ENCODE measurements around the gene ATP12A.

DNA sequence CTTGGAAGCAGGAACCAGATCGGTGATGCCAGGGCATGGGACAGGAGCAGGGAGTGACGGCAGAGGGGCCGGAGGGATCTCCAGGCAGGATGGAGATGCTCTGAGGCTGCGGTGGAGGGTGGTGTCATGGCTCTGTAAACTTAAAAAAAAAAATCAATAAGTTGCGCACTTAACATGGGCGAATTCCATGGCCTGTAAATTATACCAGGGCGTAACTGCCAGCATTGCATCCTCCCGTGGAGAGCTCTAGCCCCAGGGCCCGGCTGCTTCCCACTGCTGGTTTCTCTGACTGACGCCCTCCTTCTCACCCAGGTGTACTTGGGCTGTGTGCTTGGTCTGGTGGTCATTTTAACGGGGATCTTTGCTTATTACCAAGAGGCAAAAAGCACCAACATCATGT is 8.7 kb downstream of the ATP12A start:
- TF ChIP-seq CHD2 (IDR thresholded peaks at IDR 0.05; ENCODE audit: low read length) (no peak), E2F6 (IDR thresholded peaks at IDR 0.05) (no peak), CTCF (IDR thresholded peaks at IDR 0.05; ENCODE audit: control extremely low read depth in 1 of 3, insufficient read depth in 1 of 3, low read depth in 1 of 3, low read length in 3 of 3) (no peak), SP2 (IDR thresholded peaks at IDR 0.05; ENCODE audit: low read length) (no peak), EZH2 (IDR thresholded peaks at IDR 0.05; ENCODE audit: low read depth, low read length, severe bottlenecking) (no peak), POLR2A (IDR thresholded peaks at IDR 0.05; ENCODE audit: control extremely low read depth in 1 of 2, low read depth in 2 of 2, low read length in 2 of 2) (no peak), JUN (IDR thresholded peaks at IDR 0.05; ENCODE audit: low read depth, low read length) (no peak), TAF1 (IDR thresholded peaks at IDR 0.05; ENCODE audit: low read depth, low read length) (no peak), ATF2 (IDR thresholded peaks at IDR 0.05; ENCODE audit: low read length) (no peak), YY1 (IDR thresholded peaks at IDR 0.05; ENCODE audit: low read depth, low read length) (no peak), PHF8 (conservative IDR thresholded peaks at IDR 0.05; ENCODE audit: low read depth, low read length) (no peak), JUND (IDR thresholded peaks at IDR 0.05; ENCODE audit: low read length) (no peak), MAX (IDR thresholded peaks at IDR 0.05) (no peak), RAD21 (IDR thresholded peaks at IDR 0.05 in 1 of 2, conservative IDR thresholded peaks at IDR 0.05 in 1 of 2; ENCODE audit: low read depth in 2 of 2, low read length in 2 of 2) (no peak)

Measured in H1 (cell line).